PC-3 (cell line): ENCODE results near the gene GIGYF2. TPM values are rescaled to one million over a fixed set of nuclear protein-coding genes. Genes with fewer than 3 reads are reported as not detected.
A peak's percentile ranks its signal among the peaks of the same experiment; 100 is the strongest.

Experiments
- ATAC-seq: fragments of 200-7000 bp; cut with Tn5 transposase; 2 replicates; pipeline ENCODE4 v1.9.1; 2020; ENCODE audit warnings: mild to moderate bottlenecking, moderate library complexity
- BruUV-seq: library from RNA; stranded (reverse); fragments of 400-500 nt; replicated peaks from 2 replicates; lab custom pipeline; 2021; lab: Mats Ljungman, UMichigan
- CTCF ChIA-PET: fragments of 300-600 bp; sonication (Branson Sonifier 250); formaldehyde crosslinking; loops from one replicate; lab custom pipeline; 2022; ENCODE audit warnings: antibody characterized with exemption; lab: Charles Lee
- POLR2A ChIA-PET: fragments of 300-600 bp; sonication (Branson Sonifier 250); formaldehyde crosslinking; loops from one replicate; lab custom pipeline; 2022; ENCODE audit warnings: antibody characterized with exemption; ENCODE audit not compliant: unreplicated experiment; lab: Charles Lee
- DNase-seq: peaks from one replicate; pipeline ENCODE4 v3.0.0-alpha.2; 2015
- H2AFZ ChIP-seq: fragments of 300-600 bp; sonication (generic); 2 replicates; pipeline ENCODE4 v1.6.0; 2016; ENCODE audit warnings: antibody characterized with exemption, low read length
- H3F3A ChIP-seq: fragments of 300-600 bp; sonication (generic); one replicate; pipeline ENCODE4 v1.6.0; 2017; ENCODE audit warnings: antibody characterized with exemption, low read length, control low read depth, mild to moderate bottlenecking; ENCODE audit not compliant: unreplicated experiment
- H3K27ac ChIP-seq: fragments of 300-600 bp; sonication (generic); 2 replicates; pipeline ENCODE4 v1.5.1; 2016; ENCODE audit warnings: mild to moderate bottlenecking, low read length
- H3K27me3 ChIP-seq: fragments of 300-600 bp; sonication (generic); 2 replicates; pipeline ENCODE4 v1.6.1; 2016; ENCODE audit warnings: low read length, mixed read lengths
- H3K36me3 ChIP-seq: fragments of 300-600 bp; sonication (generic); 2 replicates; pipeline ENCODE4 v1.6.1; 2016; ENCODE audit warnings: low read depth, mixed run types, low read length, mixed read lengths
- H3K4me1 ChIP-seq: fragments of 300-600 bp; sonication (generic); 2 replicates; pipeline ENCODE4 v1.5.1; 2016; ENCODE audit warnings: low read length; ENCODE audit not compliant: insufficient read depth
- H3K4me2 ChIP-seq: fragments of 300-600 bp; sonication (generic); 2 replicates; pipeline ENCODE4 v1.6.0; 2016; ENCODE audit warnings: low read length
- H3K4me3 ChIP-seq: fragments of 300-600 bp; sonication (generic); 2 replicates; pipeline ENCODE4 v1.5.1; 2016; ENCODE audit warnings: mild to moderate bottlenecking, low read length, mixed read lengths
- H3K79me2 ChIP-seq: fragments of 300-600 bp; sonication (generic); 2 replicates; pipeline ENCODE4 v1.6.1; 2017; ENCODE audit warnings: low read length, mixed read lengths
- H3K9ac ChIP-seq: fragments of 300-600 bp; sonication (generic); 2 replicates; pipeline ENCODE4 v1.6.0; 2016; ENCODE audit warnings: mild to moderate bottlenecking, low read length
- H3K9me2 ChIP-seq: fragments of 300-600 bp; sonication (generic); replicated peaks from 2 replicates; pipeline ENCODE4 v1.6.1; 2016; ENCODE audit warnings: mixed run types, low read length, mixed read lengths
- H3K9me3 ChIP-seq: fragments of 300-600 bp; sonication (generic); 2 replicates; pipeline ENCODE4 v1.6.1; 2016; ENCODE audit warnings: low read length, mixed read lengths
- H4K20me1 ChIP-seq: fragments of 300-600 bp; sonication (generic); 2 replicates; pipeline ENCODE4 v1.6.1; 2016; ENCODE audit warnings: low read length, mixed read lengths
- EZH2 ChIP-seq: fragments of 300-600 bp; sonication (generic); IDR thresholded peaks from one replicate; pipeline ENCODE4 v1.6.1; 2017; ENCODE audit warnings: antibody characterized with exemption, mild to moderate bottlenecking, low read length; ENCODE audit not compliant: unreplicated experiment
- EZH2phosphoT487 ChIP-seq: fragments of 300-600 bp; sonication (generic); IDR thresholded peaks from 2 replicates; pipeline ENCODE4 v1.6.1; 2018; ENCODE audit warnings: mild to moderate bottlenecking, antibody characterized with exemption, low read length, borderline replicate concordance
- intact Hi-C: fragments of 100-400 bp; cut with micrococcal nuclease; formaldehyde crosslinking; loops from 2 replicates; pipeline ENCODE4 v1.9.0; 2023
- total RNA-seq: library from RNA; depleted of rRNA; stranded (reverse); fragments of >200 nt; gene quantifications from 2 replicates; pipeline ENCODE4 v1.2.3, GENCODE V29; 2014
- TF ChIP-seq, protein P1 (sequence below): fragments of 300-600 bp; sonication (generic); conservative IDR thresholded peaks from 2 replicates; pipeline ENCODE4 v1.5.1; 2017; ENCODE audit warnings: antibody characterized with exemption, low read depth, mild to moderate bottlenecking, low read length

The GIGYF2 gene
- total RNA-seq, 1 experiment from 2014 or later = 41.3 TPM

DNA sequence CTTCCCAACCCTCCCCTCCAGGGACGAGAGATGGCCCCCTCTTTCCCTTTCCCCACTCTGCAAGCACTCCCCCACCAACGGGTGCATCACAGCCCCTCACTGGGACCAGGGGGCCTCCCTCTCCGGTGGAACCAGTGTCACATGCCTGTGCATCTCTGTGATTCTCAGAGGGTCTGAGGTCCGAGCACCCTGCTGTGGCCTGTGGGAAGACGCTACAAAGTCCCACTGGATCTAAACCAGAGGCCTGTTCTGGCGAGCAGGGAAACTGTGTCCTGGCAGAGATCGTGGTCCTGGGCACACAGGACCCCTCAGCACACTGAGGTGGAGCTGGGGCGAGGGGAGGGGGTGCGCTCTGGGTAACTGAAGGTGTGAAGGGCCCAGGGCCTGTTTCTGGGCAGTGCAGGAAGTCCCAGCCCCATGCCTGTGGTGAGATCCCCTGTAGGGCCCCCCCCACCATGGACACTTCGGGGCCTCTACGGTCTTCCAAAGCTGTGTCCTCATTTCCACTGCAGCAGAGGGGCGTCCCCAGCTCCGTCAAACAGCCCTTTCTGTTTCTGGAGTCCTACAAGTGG is 180.9 kb downstream of the GIGYF2 start:
- Histone ChIP-seq H3K4me2 (peak overlapping the region; percentile 97), H3K9me3 (no peaks in the 10 kb centered on the region), H3F3A (no peaks in the 10 kb centered on the region), H3K27me3 (no peaks in the 10 kb centered on the region), H3K36me3 (no peaks in the 10 kb centered on the region; the same call in 1 of the 2 replicates), H2AFZ (no peak overlapping the region), H3K79me2 (peaks cover 38% of the 10 kb centered on the region), H3K27ac (no peak overlapping the region), H3K9me2 (no peaks in the 10 kb centered on the region), H3K4me1 (peaks cover 17% of the 10 kb centered on the region), H4K20me1 (no peaks in the 10 kb centered on the region), H3K4me3 (peak overlapping the region; percentile 85; the same call in 1 of the 2 replicates), H3K9ac (no peak overlapping the region)
- POLR2A ChIA-PET = interaction anchor here (0.6 kb wide), 1 partner anchor 391 kb away, joined by 3 read pairs; no protein-coding TSS in a partner anchor
- intact Hi-C loops = loop anchor here (2.0 to 10.0 kb wide), 3 partner anchors 49 to 177 kb away; no protein-coding TSS in a partner anchor
- no peak for ATAC-seq
- no peak for DNase-seq
- no peak for TF ChIP-seq EZH2
- TF ChIP-seq, protein P1, sequence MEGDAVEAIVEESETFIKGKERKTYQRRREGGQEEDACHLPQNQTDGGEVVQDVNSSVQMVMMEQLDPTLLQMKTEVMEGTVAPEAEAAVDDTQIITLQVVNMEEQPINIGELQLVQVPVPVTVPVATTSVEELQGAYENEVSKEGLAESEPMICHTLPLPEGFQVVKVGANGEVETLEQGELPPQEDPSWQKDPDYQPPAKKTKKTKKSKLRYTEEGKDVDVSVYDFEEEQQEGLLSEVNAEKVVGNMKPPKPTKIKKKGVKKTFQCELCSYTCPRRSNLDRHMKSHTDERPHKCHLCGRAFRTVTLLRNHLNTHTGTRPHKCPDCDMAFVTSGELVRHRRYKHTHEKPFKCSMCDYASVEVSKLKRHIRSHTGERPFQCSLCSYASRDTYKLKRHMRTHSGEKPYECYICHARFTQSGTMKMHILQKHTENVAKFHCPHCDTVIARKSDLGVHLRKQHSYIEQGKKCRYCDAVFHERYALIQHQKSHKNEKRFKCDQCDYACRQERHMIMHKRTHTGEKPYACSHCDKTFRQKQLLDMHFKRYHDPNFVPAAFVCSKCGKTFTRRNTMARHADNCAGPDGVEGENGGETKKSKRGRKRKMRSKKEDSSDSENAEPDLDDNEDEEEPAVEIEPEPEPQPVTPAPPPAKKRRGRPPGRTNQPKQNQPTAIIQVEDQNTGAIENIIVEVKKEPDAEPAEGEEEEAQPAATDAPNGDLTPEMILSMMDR = no peak
- no peak for TF ChIP-seq EZH2phosphoT487
- no TSS peak for BruUV-seq
- CTCF ChIA-PET = interaction anchor here (0.5 kb wide), 1 partner anchor 80 kb away, joined by 3 read pairs; no protein-coding TSS in a partner anchor

DNA sequence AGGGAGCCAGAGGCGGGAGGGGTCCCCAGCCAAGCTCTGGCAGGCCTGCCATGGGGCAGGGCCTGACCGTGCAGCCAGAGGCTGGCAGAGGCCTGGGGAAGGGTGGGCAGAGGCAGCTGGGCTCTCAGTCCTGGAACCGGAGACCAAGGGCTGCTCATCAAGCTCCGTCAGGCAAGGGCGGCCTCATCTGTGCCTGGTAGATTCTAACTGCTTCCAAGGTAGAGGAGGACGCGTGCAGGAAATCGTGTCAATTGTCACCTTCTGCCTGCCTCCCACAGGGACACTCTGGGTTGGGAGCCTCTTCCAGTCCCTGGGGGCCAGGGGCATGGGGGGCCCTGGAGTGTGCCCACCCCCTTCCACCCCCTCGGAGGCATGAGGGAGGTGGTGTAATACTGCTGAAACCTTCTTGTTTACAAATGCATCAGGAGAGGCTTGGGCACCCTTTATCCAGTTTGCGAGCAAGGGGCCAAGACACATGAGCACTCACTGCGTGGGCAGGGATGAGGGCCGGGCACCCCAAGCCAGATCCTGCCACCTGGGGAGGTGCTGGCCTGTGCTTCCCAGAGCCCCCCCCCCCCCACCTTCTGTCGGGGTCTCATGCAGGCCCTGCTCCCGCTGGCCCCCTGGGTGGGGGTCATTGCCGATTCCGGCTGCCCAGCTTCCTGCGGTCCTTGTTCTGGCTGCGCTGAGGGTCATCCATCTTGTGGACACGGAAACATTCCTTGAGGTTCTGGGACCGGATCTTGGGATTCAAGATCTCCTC is 181.9 kb downstream of the GIGYF2 start:
- Histone ChIP-seq H3K36me3 (peaks cover 2% of the 10 kb centered on the region; the same call in 1 of the 2 replicates), H4K20me1 (no peaks in the 10 kb centered on the region), H3K4me2 (no peak overlapping the region), H3K27me3 (no peaks in the 10 kb centered on the region), H3K4me1 (peaks cover 17% of the 10 kb centered on the region), H3K4me3 (no peak overlapping the region), H3K9ac (no peak overlapping the region), H3K79me2 (peaks cover 38% of the 10 kb centered on the region), H3F3A (no peaks in the 10 kb centered on the region), H3K27ac (no peak overlapping the region), H2AFZ (no peak overlapping the region), H3K9me2 (no peaks in the 10 kb centered on the region), H3K9me3 (no peaks in the 10 kb centered on the region)
- ChIA-PET POLR2A (no interaction called here), CTCF (no interaction called here)
- TSS peak; percentile 29 for BruUV-seq
- TF ChIP-seq EZH2phosphoT487 (no peak), EZH2 (no peak)
- TF ChIP-seq, protein P1 = no peak
- ATAC-seq = no peak
- intact Hi-C loops = loop anchor here (10.0 kb wide), 1 partner anchor 176 kb away; no protein-coding TSS in a partner anchor
- no peak for DNase-seq
